ENCODE data around the gene SESTD1.
"Not testable (repeated sequence)": the region's sequence is repeated elsewhere in the genome, so short reads cannot be mapped to it uniquely, and the experiment has no call there.

SESTD1 gene

DNA sequence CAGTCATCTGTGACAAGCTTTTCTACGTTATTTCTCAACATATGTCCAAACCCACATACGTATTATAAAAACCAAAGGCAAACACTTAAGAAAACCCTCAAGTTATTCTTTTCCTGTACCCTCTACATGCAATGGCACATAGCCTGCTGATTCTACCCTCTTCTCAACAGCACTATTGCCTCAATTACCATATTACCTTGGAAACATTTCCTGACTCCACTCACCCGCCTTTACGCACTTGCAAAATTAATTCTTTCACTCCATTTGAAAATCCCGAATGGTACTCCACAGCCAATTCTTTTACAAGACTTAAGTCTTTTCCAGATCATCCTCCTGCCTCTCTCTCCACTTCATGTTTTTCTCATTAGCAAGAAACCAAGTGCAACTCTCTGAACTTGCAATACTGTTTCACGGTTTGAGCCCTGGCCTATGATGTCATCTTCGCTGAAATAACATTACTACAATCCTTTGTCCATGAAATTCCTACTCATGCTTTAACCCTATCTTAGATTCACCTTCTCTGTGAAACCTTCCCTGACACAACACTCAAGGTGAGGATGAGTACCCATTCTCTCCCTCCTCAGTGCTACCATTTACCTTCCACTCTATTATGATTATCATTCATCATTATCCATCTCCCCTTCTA is 29.0 kb downstream of the SESTD1 start:
- DNase-seq: no peak

GRCh38 chr2:179234658-179235240 is 29.9 kb downstream of the SESTD1 start:
- no peak for DNase-seq

DNA sequence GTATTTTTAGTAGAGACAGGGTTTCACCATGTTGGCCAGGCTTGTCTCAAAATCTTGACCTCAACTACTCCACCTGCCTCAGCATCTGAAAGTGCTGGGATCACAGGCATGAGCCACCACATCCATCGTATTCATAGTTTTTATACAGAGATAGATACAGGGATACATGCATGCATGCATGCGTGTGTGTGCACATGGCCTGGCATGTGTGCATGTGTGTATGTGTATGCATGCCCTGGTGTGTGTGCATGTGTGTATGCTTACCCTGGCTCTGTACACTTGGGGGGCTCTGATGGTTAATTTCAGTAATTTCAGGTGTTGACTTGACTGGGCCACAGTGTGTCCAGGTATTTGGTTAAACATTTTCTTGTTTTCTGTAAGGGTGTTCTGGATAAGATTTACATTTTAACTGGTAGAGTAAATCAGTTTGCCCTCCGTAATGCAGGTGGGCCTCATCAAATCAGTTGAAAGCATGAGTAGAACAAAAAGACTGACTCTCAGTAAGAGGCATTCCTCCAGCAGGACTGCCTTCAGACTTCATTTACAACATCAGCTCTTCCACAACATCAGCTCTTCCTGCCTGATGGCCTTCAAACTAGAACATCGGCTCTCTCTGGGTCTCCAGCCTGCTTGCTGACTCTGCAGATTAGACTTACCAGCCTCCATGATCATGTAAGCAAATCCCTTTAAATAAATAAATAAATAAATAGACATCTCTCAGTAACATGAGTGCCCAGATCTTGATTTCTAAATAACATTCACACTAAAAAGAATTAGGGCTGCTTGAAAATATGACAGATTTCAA is 30.8 kb downstream of the SESTD1 start:
- DNase-seq: no peak

DNA sequence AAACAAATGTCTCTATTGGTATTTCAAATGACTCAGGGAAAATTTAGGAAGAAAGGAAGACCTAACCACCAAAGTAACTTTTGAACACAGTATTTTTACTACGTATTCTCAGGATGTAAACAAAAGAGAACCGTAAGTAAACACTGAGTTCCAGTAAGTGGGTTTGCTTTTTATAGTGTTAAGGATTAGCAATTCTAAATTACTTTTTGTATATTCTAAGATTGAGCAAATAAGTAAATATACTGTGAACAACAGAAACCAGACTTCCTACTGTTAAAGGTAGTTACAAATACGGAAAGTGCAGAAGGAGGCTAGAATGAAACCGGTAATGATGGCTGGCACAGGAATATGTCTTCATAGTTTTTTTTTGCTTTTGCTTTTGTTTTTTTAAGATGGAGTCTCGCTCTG is 31.5 kb downstream of the SESTD1 start:
- DNase-seq: no peak

- DNase-seq: no peak
These were observed 37.7 kb downstream of the SESTD1 start for GRCh38 chr2:179226961-179227259.

- no peak for DNase-seq
These were observed 38.2 kb downstream of the SESTD1 start for GRCh38 chr2:179226203-179226960.

GRCh38 chr2:179224361-179224760 is 40.3 kb downstream of the SESTD1 start:
- DNase-seq: no peak

GRCh38 chr2:179222076-179222475 is 42.6 kb downstream of the SESTD1 start:
- DNase-seq: no peak

- DNase-seq: peak; percentile 68
These were observed 45.6 kb downstream of the SESTD1 start for GRCh38 chr2:179218848-179219594.

GRCh38 chr2:179214671-179215070 is 50.0 kb downstream of the SESTD1 start:
- DNase-seq: not testable (repeated sequence)

GRCh38 chr2:179211355-179211754 is 53.3 kb downstream of the SESTD1 start:
- DNase-seq: no peak

DNA sequence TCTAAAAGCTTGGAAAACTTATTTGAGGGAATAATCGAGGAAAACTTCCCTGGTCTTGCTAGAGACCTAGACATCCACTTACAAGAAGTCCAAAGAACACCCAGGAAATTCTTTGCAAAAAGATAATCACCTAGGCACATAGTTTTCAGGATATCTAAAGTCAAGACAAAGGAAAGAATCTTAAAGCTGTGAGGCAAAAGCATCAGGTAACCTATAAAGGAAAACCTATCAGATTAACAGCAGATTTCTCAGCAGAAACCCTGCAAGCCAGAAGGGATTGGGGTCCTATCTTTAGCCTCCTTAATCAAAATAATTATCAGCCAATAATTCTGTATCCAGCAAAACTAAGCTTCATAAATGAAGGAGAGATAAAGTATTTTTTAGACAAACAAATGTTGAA is 56.4 kb downstream of the SESTD1 start:
- DNase-seq: not testable (repeated sequence)

DNA sequence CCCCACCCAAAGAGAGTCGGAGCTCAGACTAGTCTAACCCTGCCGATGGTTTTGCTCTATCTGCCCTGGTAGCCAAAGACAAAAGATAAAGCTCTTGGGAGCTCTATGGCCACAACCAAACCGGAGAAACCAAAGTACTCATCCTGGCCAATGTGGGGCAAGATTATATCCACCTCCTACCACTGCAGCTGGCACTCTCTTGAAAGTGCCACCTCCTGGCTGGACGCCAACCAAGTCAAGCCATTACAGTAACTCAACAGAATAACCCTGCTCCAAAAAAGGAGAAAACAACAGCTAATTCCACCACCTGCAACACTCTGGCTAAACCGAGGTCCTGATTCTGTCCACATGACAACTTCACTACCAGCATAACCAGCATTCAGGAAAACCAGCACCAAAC is 57.6 kb downstream of the SESTD1 start:
- no peak for DNase-seq

GRCh38 chr2:179201869-179202268 is 62.8 kb downstream of the SESTD1 start:
- no peak for DNase-seq

DNA sequence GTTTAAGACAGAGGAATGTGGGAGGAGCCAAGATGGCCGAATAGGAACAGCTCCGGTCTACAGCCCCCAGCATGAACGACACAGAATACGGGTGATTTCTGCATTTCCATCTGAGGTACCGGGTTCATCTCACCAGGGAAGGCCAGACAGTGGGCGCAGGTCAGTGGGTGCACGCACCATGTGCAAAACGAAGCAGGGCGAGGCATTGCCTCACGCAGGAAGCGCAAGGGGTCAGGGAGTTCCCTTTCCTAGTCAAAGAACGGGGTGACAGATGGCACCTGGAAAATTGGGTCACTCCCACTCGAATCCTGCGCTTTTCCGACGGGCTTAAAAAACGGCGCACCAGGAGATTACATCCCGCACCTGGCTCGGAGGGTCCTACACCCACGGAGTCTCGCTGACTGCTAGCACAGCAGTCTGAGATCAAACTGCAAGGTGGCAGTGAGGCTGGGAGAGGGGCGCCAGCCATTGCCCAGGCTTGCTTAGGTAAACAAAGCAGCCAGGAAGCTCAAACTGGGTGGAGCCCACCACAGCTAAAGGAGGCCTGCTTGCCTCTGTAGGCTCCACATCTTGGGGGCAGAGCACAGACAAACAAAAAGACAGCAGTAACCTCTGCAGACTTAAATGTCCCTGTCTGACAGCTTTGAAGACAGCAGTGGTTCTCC is 68.6 kb downstream of the SESTD1 start:
- DNase-seq: not testable (repeated sequence)

GRCh38 chr2:179195141-179195540 is 69.5 kb downstream of the SESTD1 start:
- DNase-seq: no peak

GRCh38 chr2:179193759-179194394 is 70.8 kb downstream of the SESTD1 start:
- no peak for DNase-seq

DNA sequence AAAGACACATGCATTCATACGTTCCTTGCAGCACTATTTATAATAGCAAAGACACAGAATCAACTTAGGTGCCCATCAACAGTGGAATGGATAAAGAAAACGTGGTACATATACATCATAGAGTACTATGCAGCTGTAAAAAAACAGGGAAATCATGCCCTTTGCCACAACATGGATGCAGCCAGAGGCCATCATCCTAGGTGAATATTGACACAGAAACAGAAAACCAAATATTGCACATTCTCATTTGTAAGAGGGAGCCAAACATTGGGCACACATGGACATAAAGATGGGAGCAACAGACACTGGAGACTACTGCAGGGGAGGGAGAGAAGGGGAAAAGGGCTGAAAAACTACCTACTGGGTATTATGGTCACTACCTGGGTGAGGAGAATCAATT is 73.5 kb downstream of the SESTD1 start:
- DNase-seq: no peak

- no peak for DNase-seq
These were observed 78.5 kb downstream of the SESTD1 start for GRCh38 chr2:179186126-179186525.

DNA sequence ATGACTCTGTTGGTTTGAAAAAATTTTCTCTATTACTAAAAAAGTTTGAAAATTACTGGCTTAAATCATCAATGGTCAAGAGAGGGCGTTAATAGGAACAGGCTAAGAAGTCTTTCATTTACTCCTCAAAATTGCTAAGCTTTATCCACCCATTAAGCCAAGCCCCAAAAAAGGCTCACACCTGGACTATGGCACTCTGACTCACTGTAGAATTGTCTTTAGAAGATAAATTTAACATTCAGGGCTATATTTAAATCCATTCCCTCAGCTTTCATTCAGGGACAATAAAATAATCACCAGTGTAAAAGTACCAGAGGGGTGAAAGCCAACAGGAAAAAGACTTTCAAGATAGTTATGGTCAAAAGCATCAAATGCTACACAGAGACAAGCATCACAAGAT is 80.0 kb downstream of the SESTD1 start:
- no peak for DNase-seq

- DNase-seq: no peak
These were observed 83.6 kb downstream of the SESTD1 start for GRCh38 chr2:179181002-179181401.

GRCh38 chr2:179180242-179180641 is 84.4 kb downstream of the SESTD1 start:
- DNase-seq: no peak
